Endothelial cell of umbilical vein (primary cell): ENCODE data around the gene SPON1. TPM values are rescaled to one million over a fixed set of nuclear protein-coding genes. Genes with fewer than 3 reads are reported as not detected.

Experiments
- BruUV-seq: library from RNA; stranded (reverse); fragments of 400-500 nt; replicated peaks from 2 replicates; lab custom pipeline; 2021; lab: Mats Ljungman, UMichigan
- CTCF ChIA-PET: fragments of 300-600, 350-600 bp; sonication (Branson Sonifier 250); formaldehyde crosslinking; loops from one replicate; lab custom pipeline; 2021; ENCODE audit warnings: antibody characterized with exemption, inconsistent platforms; lab: Charles Lee
- POLR2A ChIA-PET: fragments of 300-600, 350-600 bp; sonication (Branson Sonifier 250); formaldehyde crosslinking; loops from one replicate; lab custom pipeline; 2021; ENCODE audit warnings: antibody characterized with exemption, inconsistent platforms; lab: Charles Lee
- DNase-seq: peaks from one replicate; pipeline ENCODE4 v3.0.0-alpha.2; 2011; ENCODE audit warnings: low read depth, low spot score
- FAIRE-seq: peaks from 2 replicates; lab custom pipeline; 2011; peaks lifted over from hg19 to GRCh38; lab: Jason Lieb, UNC
- H2AFZ ChIP-seq: 2 replicates; pipeline ENCODE4 v1.6.0; 2012; ENCODE audit warnings: low read depth, low read length, control low read depth, inconsistent platforms
- H3K27ac ChIP-seq: 2 replicates; pipeline ENCODE4 v1.5.1; 2011; ENCODE audit warnings: low read depth, mild to moderate bottlenecking, control low read depth, low read length, moderate library complexity; ENCODE audit not compliant: insufficient read depth
- H3K27me3 ChIP-seq, 2 experiments: 2 replicates each; pipeline versions ENCODE4 v1.6.0 to v1.6.1; 2011; ENCODE audit warnings: low read length in 2 of 2, mixed read lengths in 1 of 2; ENCODE audit not compliant: control insufficient read depth in 2 of 2, insufficient read depth in 2 of 2
- H3K36me3 ChIP-seq, 2 experiments: 2 replicates in 1 of 2; 3 replicates in 1 of 2; pipeline ENCODE4 v1.5.1; 2011; ENCODE audit warnings: low read length in 2 of 2, mild to moderate bottlenecking in 1 of 2, moderate library complexity in 1 of 2; ENCODE audit not compliant: control insufficient read depth in 2 of 2, insufficient read depth in 2 of 2; ENCODE audit errors: extremely low read depth in 1 of 2
- H3K4me1 ChIP-seq: 3 replicates; pipeline ENCODE4 v1.5.1; 2011; ENCODE audit warnings: mild to moderate bottlenecking, low read length; ENCODE audit not compliant: control insufficient read depth, insufficient read depth; ENCODE audit errors: extremely low read depth
- H3K4me2 ChIP-seq: 2 replicates; pipeline ENCODE4 v1.6.1; 2011; ENCODE audit warnings: low read length, control low read depth, mixed read lengths; ENCODE audit not compliant: insufficient read depth
- H3K4me3 ChIP-seq, 3 experiments: fragments of 200-600 bp in 1 of 3; sonication (generic), shearing (Covaris generic) in 1 of 3; replicated peaks in 1 of 3; 2 replicates each; pipeline ENCODE4 v1.5.1; 2011 to 2016; ENCODE audit warnings: control low read depth in 3 of 3, low read length in 3 of 3, mild to moderate bottlenecking in 2 of 3, inconsistent platforms in 1 of 3, low read depth in 1 of 3, moderate library complexity in 1 of 3; ENCODE audit not compliant: insufficient read depth in 1 of 3
- H3K79me2 ChIP-seq: 2 replicates; pipeline ENCODE4 v1.6.0; 2012; ENCODE audit warnings: low read length, inconsistent platforms; ENCODE audit not compliant: control insufficient read depth, insufficient read depth
- H3K9ac ChIP-seq: replicated peaks from 2 replicates; pipeline ENCODE3; 2011; ENCODE audit warnings: low read length, control low read depth; ENCODE audit not compliant: insufficient read depth; ENCODE audit errors: extremely low read depth
- H3K9me1 ChIP-seq: replicated peaks from 3 replicates; pipeline ENCODE4 v1.6.0; 2011; ENCODE audit warnings: mild to moderate bottlenecking, low read length; ENCODE audit not compliant: control insufficient read depth, insufficient read depth; ENCODE audit errors: extremely low read depth
- H3K9me3 ChIP-seq: replicated peaks from 2 replicates; pipeline ENCODE4 v1.5.1; 2012; ENCODE audit warnings: low read length, inconsistent platforms; ENCODE audit not compliant: control insufficient read depth, insufficient read depth
- H4K20me1 ChIP-seq: replicated peaks from 2 replicates; pipeline ENCODE3; 2011; ENCODE audit warnings: mild to moderate bottlenecking, low read length; ENCODE audit not compliant: control insufficient read depth, insufficient read depth; ENCODE audit errors: extremely low read depth
- FOS ChIP-seq: IDR thresholded peaks from 2 replicates; pipeline ENCODE4 v1.6.1; 2011; ENCODE audit warnings: mild to moderate bottlenecking, low read length, moderate library complexity, borderline replicate concordance; ENCODE audit not compliant: insufficient read depth
- GATA2 ChIP-seq: IDR thresholded peaks from 2 replicates; pipeline ENCODE4 v1.7.0; 2011; ENCODE audit warnings: low read depth, mild to moderate bottlenecking, moderate library complexity, mixed read lengths, low read length; ENCODE audit not compliant: insufficient read length, insufficient read depth
- JUN ChIP-seq: IDR thresholded peaks from 2 replicates; pipeline ENCODE4 v1.6.1; 2011; ENCODE audit warnings: borderline replicate concordance, low read depth; ENCODE audit not compliant: insufficient read length, insufficient read depth
- MYC ChIP-seq: IDR thresholded peaks from one replicate; pipeline ENCODE4 v1.6.1; 2011; ENCODE audit warnings: mild to moderate bottlenecking, low read depth, low read length
- POLR2A ChIP-seq: IDR thresholded peaks from 2 replicates; pipeline ENCODE4 v1.6.1; 2012; ENCODE audit warnings: low read depth, mild to moderate bottlenecking, control low read depth, low read length
- POLR2AphosphoS5 ChIP-seq: IDR thresholded peaks from 2 replicates; pipeline ENCODE4 v1.6.1; 2012; ENCODE audit warnings: low read depth, mild to moderate bottlenecking, control low read depth, low read length, moderate library complexity; ENCODE audit not compliant: insufficient read depth
- dilution Hi-C: fragments of 300-500 bp; cut with MboI; formaldehyde crosslinking; loops from one replicate; pipeline ENCODE4 v1.15.0; 2019; ENCODE audit warnings: low sequenced_read_pairs; ENCODE audit not compliant: extremely low pct_ligation_motif_present
- intact Hi-C: fragments of 100-400 bp; cut with micrococcal nuclease; formaldehyde crosslinking; loops from one replicate; pipeline ENCODE4 v1.10.0; 2022
- polyA plus RNA-seq, 4 experiments: library from polyadenylated mRNA; depleted of rRNA in 3 of 4; stranded (reverse) in 3 of 4; unstranded in 1 of 4; fragments of >200 nt; gene quantifications; 2 replicates each; pipeline versions ENCODE4 v1.2.1 to v1.2.3, GENCODE V29; 2011 to 2012; ENCODE audit warnings: missing spikeins in 1 of 4
- total RNA-seq: library from RNA; stranded (reverse); gene quantifications from 2 replicates; pipeline ENCODE4 v1.2.3, GENCODE V29; 2021
- TF ChIP-seq, protein P1 (sequence below), 2 donors: IDR thresholded peaks; 1 replicate in 1 of 2; 2 replicates in 1 of 2; pipeline ENCODE4 v1.5.1; 2011; ENCODE audit warnings: low read length in 2 of 2, mild to moderate bottlenecking in 2 of 2, moderate library complexity in 2 of 2, control low read depth in 1 of 2, inconsistent platforms in 1 of 2, low read depth in 1 of 2; ENCODE audit not compliant: insufficient read depth in 1 of 2; ENCODE audit errors: extremely low read depth in 1 of 2
- TF ChIP-seq, protein P2 (sequence below): IDR thresholded peaks from 2 replicates; pipeline ENCODE4 v1.6.1; 2011; ENCODE audit not compliant: insufficient read depth, insufficient read length

Gene SPON1
- total and polyA plus RNA-seq, 2 donors (not counting 3 experiments of a cell fraction or from before 2014, with no cell fraction given), result 0.31 TPM; not detected in 1

DNA sequence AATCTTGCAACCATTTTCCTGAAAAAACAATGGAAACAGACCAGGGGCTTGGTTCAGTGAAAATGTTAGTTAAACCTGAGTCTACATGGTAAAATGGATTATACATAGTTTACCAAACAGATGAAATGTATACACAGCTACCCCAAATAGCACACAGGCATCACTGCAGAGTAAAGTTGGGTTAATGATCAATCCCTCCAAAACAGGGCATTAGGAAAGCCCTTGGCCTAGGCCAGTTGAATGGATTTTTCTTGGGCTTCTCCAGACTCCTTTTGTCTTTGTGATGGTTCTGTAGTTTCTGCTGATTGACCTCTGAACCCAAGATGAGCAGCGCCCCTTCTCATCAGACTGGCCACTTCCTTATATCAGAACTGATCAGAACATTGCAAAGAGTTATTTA, 222.9 kb downstream of the SPON1 start:
- H3K9me1 ChIP-seq, result no peaks in the 10 kb centered on the region
- dilution Hi-C loops (no loop called here), intact Hi-C loops (no loop called here)
- TF ChIP-seq, protein P1, sequence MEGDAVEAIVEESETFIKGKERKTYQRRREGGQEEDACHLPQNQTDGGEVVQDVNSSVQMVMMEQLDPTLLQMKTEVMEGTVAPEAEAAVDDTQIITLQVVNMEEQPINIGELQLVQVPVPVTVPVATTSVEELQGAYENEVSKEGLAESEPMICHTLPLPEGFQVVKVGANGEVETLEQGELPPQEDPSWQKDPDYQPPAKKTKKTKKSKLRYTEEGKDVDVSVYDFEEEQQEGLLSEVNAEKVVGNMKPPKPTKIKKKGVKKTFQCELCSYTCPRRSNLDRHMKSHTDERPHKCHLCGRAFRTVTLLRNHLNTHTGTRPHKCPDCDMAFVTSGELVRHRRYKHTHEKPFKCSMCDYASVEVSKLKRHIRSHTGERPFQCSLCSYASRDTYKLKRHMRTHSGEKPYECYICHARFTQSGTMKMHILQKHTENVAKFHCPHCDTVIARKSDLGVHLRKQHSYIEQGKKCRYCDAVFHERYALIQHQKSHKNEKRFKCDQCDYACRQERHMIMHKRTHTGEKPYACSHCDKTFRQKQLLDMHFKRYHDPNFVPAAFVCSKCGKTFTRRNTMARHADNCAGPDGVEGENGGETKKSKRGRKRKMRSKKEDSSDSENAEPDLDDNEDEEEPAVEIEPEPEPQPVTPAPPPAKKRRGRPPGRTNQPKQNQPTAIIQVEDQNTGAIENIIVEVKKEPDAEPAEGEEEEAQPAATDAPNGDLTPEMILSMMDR (IDR thresholded peaks at IDR 0.05; ENCODE audit: extremely low read depth in 1 of 2, insufficient read depth in 1 of 2, low read depth in 1 of 2, low read length in 2 of 2), result no peak
- TF ChIP-seq FOS, result no peak
- no peak for TF ChIP-seq GATA2
- no peak for TF ChIP-seq MYC
- TF ChIP-seq, protein P2, sequence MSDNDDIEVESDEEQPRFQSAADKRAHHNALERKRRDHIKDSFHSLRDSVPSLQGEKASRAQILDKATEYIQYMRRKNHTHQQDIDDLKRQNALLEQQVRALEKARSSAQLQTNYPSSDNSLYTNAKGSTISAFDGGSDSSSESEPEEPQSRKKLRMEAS, result no peak
- no peak for TF ChIP-seq POLR2A
- no peak for TF ChIP-seq POLR2AphosphoS5
- TF ChIP-seq JUN, result no peak
- no peak overlapping the region for H3K27ac ChIP-seq
- DNase-seq, result no peak
- no peaks in the 10 kb centered on the region for H3K79me2 ChIP-seq
- no peaks in the 10 kb centered on the region for H4K20me1 ChIP-seq
- H3K27me3 ChIP-seq, result peaks cover 0 to 4% of the 10 kb centered on the region in 2 experiments
- no peaks in the 10 kb centered on the region for H3K9me3 ChIP-seq
- FAIRE-seq, result no peak
- ChIA-PET POLR2A (no interaction called here), CTCF (no interaction called here)
- no peaks in the 10 kb centered on the region for H3K36me3 ChIP-seq
- H3K4me2 ChIP-seq, result no peak overlapping the region
- H3K4me3 ChIP-seq, result no peak overlapping the region
- H2AFZ ChIP-seq, result no peak overlapping the region
- BruUV-seq, result no TSS peak
- no peak overlapping the region for H3K9ac ChIP-seq
- H3K4me1 ChIP-seq, result no peaks in the 10 kb centered on the region
